ENCODE results near the gene NR2F1.

- TF ChIP-seq, protein P1, sequence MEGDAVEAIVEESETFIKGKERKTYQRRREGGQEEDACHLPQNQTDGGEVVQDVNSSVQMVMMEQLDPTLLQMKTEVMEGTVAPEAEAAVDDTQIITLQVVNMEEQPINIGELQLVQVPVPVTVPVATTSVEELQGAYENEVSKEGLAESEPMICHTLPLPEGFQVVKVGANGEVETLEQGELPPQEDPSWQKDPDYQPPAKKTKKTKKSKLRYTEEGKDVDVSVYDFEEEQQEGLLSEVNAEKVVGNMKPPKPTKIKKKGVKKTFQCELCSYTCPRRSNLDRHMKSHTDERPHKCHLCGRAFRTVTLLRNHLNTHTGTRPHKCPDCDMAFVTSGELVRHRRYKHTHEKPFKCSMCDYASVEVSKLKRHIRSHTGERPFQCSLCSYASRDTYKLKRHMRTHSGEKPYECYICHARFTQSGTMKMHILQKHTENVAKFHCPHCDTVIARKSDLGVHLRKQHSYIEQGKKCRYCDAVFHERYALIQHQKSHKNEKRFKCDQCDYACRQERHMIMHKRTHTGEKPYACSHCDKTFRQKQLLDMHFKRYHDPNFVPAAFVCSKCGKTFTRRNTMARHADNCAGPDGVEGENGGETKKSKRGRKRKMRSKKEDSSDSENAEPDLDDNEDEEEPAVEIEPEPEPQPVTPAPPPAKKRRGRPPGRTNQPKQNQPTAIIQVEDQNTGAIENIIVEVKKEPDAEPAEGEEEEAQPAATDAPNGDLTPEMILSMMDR (IDR thresholded peaks at IDR 0.05): no peak
- TF ChIP-seq ZFX (IDR thresholded peaks at IDR 0.05; ENCODE audit: borderline replicate concordance): no peak
These were observed 10.9 kb upstream of the NR2F1 start for GRCh38 chr5:93572101-93572607.

Data from 22Rv1 (cell line).